ENCODE data around the gene THY1.

The THY1 gene

DNA sequence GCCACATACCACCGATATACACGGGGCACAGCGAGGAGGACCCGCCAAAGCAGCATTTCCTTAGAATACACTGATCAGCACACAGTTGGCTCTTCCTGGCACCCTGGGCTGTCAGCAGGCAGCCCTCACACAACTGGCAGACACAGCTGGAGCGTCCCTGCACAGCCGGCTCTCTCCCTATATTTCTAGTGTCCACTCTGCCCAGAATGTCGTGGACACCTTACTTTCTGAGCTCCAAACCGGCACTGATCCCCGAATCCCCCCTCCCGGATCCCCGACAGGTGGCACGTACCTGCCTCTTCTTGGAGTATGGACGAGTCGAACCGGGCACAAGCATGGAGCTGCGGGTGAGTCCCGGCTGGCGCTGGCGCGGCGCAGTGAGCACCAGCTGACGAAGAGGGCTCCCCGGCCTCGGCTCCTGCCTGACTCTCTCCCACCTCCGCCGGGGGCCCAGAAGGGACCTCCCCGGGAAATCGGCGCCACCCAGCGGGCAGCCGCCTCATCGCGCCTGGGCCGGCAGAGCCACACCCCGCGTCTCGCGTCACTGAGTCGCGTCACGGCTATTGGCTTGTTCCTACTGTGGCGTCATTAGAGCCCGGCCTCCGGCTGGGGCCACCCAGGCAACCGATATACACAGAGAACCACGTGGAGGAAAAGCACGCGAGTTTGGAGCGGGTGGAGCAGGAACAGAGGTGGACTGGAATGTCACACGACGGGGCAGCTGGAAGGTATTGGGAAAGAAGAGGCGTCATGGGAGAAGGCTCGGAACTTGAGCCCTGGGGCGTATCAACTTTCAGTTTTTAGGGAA, 41.6 kb downstream of the THY1 start, which contains the start of gene USP2:
USP2 (minus strand) TSS at position 510 of the 808 bp plus-strand sequence. CDS start 8,210 bp downstream, outside the sequence.
- TF ChIP-seq, protein P1, sequence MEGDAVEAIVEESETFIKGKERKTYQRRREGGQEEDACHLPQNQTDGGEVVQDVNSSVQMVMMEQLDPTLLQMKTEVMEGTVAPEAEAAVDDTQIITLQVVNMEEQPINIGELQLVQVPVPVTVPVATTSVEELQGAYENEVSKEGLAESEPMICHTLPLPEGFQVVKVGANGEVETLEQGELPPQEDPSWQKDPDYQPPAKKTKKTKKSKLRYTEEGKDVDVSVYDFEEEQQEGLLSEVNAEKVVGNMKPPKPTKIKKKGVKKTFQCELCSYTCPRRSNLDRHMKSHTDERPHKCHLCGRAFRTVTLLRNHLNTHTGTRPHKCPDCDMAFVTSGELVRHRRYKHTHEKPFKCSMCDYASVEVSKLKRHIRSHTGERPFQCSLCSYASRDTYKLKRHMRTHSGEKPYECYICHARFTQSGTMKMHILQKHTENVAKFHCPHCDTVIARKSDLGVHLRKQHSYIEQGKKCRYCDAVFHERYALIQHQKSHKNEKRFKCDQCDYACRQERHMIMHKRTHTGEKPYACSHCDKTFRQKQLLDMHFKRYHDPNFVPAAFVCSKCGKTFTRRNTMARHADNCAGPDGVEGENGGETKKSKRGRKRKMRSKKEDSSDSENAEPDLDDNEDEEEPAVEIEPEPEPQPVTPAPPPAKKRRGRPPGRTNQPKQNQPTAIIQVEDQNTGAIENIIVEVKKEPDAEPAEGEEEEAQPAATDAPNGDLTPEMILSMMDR (IDR thresholded peaks at IDR 0.05; ENCODE audit: low read depth, low read length) = peak; percentile 73

DNA sequence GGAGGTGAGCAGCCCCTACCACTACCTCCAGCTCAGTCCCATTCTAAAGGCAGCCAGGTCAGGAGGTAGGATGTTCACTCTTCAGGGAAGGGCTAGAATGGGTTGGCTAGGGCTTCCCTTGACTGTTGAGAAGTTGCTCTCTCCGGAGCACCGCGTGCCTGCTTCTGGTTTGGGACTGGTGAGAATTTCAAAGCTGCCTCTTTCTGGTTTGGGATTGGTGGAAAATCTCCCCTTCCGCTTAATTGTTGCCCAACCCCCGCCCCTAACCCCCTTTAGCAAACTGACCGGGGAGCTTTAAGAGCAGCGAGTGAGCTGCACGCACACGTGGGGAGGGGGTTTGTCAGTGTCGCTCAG, 42.2 kb downstream of the THY1 start:
- TF ChIP-seq, protein P1 (IDR thresholded peaks at IDR 0.05; ENCODE audit: low read depth, low read length) = no peak
- peak overlapping the region; percentile 61 for H3K4me3 ChIP-seq (ENCODE audit: low read depth, low read length)

More for the DNA sequence above, 41.6 kb downstream of the THY1 start, which contains the start of gene USP2:
- peak within 1 kb of the TSS; percentile 61 for H3K4me3 ChIP-seq (ENCODE audit: low read depth, low read length)

DNA sequence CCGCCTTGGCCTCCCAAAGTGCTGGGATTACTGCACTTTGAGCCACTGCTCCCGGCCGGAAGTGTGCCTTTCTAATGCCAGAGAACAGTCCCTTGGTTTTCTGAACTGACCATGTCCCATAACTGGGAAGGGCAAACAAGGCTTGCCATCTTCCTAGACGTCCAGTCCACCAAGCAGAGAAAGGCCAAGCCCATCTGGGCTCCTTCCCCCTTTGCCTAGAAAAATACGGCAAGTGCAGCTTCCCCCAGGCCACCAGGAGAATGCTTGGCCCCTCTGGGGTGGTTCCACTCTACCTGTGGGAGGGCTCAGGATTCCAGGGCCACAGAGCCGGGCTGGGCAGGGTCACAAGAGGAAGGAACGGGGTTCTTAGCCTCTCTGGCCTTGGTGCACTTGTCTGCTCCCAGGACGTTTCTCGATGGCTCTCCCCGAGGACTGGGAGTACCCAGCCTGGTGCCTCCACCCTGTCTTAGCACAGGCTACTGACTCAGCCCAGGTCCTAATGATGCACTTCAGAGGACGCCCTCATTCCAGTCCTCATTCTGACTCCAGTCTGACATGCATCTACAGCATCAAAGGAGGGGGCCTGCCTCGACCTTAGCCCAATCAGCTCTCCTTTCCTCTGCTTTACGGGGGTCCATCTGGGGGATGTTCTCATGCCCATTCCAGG, 42.7 kb downstream of the THY1 start:
- H3K4me3 ChIP-seq (ENCODE audit: low read depth, low read length) = no peak overlapping the region
- TF ChIP-seq, protein P1 (IDR thresholded peaks at IDR 0.05; ENCODE audit: low read depth, low read length) = no peak

DNA sequence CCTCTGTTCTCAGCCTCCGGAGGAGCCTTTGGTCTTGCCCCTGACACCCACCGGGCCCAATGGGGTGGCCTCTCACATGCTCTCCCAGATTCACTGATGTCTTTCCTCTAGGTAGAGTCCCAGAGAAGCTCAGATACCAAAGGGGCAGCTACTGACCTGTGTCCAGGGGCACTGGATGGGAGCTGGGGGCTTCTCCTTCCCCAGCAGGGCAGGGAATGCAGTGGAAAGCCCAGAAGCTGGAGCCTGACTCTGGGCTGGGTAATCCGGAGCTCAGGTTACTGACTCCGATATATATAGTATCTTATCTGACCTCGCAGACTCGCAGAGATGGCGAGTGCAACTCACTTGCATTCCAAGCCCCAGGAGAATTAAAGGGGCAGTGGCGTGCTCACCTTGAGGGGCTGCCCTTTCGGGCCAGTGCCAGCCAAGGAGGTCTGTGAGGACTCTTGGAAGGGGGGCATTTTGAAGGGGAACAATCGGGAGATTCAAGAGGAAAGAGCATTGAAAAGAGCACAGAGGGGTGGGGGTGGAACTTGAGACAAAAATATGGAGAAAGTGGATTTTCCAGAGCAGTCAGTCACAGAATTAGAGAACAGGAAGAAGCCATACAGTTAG, 44.0 kb downstream of the THY1 start:
- H3K4me3 ChIP-seq (ENCODE audit: low read depth, low read length) = no peak overlapping the region

GRCh38 chr11:119377961-119378667, 44.9 kb downstream of the THY1 start:
- no peak overlapping the region for H3K4me3 ChIP-seq (ENCODE audit: low read depth, low read length)
- TF ChIP-seq, protein P1 (IDR thresholded peaks at IDR 0.05; ENCODE audit: low read depth, low read length) = no peak

More for the DNA sequence above, 44.0 kb downstream of the THY1 start:
- TF ChIP-seq, protein P1 (IDR thresholded peaks at IDR 0.05; ENCODE audit: low read depth, low read length) = no peak

GRCh38 chr11:119377112-119377901, 45.7 kb downstream of the THY1 start:
- TF ChIP-seq, protein P1 (IDR thresholded peaks at IDR 0.05; ENCODE audit: low read depth, low read length) = no peak
- H3K4me3 ChIP-seq (ENCODE audit: low read depth, low read length) = no peak overlapping the region

All from WI38 (cell line).